GM18498 (cell line): ENCODE data around the gene ASPM.
"Not testable (repeated sequence)": the region's sequence is repeated elsewhere in the genome, so short reads cannot be mapped to it uniquely, and the experiment has no call there.

Experiments
- ATAC-seq: cut with Tn5 transposase; IDR thresholded peaks from one replicate; pipeline ENCODE4 v1.9.1; 2021; ENCODE audit warnings: mild to moderate bottlenecking, moderate library complexity; ENCODE audit not compliant: unreplicated experiment

Gene ASPM

DNA sequence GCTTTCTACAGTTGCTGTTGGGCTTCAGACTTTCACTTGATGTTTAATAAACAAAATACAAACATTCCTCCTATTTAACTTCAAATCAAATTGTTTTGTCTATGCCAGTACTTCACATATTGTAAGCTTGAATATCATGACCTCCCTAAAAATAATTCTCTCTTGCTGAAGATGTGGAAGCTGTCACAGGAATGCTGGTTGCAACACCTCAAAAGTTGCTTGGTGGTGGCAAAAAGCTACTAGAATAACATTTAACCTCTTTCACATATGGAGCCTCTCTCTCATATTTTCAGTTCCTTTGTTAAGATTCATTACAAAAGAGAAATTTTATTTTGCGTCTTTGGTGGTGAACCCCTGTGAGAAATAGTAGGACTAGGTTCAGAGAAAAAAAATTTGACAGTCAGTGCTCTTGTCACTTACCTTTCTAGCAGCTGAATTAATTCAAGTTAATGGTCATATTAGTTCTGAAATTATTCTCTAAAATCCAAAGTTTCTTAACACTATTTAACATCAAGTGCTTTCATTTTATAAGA lies 53.9 kb downstream of the ASPM start:
- ATAC-seq = no peak

DNA sequence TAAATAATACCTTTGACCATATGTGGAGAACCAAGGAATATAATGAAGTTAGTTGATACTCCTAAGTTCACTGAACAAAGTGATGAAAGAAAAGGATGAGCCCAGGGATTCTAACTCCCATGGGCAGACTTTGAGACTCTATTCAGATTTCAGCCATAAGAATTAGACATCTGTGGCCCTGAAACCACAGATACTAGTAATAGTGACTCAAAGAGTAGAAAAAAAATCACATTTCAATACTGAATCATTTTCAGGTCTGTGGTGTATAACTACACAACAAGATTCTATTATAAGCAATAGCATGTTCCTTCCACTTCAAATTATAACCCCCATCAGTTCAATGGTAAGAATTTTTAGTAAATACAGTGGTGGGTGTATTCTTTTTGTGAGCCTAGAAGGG lies 63.0 kb downstream of the ASPM start:
- no peak for ATAC-seq

DNA sequence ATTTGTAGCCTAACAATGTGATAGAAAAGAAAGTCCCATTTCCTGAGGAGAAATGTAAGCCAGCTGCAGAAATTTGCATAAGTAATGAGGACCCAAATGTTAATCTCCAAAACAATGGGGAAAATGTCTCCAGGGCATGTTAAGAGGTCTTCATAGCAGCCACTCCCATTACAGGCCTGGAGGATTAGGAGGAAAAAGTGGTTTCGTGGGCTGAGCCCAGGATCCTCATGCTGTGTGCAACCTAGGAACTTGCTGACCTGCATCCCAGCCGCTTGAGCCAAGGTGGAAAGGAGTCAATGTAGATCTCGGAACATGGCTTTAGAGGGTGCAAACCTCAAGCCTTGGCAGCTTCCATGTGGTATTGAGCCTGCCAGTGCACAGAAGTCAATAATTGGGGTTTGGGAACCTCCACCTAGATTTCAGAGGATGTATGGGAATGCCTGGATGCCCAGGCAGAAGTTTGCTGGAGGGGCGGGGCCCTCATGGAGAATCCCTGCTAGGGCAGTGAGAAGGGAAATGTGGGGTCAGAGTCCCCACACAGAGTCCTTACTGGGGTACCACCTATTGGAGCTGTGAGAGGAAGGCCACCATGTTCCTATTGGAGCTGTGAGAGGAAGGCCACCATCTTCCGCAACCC lies 65.2 kb downstream of the ASPM start:
- no peak for ATAC-seq

DNA sequence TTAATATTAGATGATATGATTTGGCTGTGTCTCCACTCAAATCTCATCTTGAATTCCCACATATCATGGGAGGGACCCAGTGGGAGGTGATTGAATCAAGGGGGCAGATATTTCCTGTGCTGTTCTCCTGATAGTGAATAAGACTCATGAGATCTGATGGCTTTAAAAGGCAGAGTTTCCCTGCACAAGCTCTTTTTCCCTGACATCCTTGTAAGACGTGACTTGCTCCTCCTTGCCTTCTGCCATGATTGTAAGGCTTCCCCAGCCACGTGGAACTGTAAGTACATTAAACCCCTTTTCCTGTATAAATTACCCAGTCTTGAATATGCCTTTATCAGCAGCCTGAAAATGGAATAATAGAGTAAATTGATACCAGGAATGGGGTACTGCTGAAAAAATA lies 66.1 kb downstream of the ASPM start:
- ATAC-seq = no peak

GRCh38 chr1:197076585-197076984 lies 69.9 kb downstream of the ASPM start:
- no peak for ATAC-seq

- ATAC-seq = no peak
These were observed 72.5 kb downstream of the ASPM start for GRCh38 chr1:197073978-197074377.

DNA sequence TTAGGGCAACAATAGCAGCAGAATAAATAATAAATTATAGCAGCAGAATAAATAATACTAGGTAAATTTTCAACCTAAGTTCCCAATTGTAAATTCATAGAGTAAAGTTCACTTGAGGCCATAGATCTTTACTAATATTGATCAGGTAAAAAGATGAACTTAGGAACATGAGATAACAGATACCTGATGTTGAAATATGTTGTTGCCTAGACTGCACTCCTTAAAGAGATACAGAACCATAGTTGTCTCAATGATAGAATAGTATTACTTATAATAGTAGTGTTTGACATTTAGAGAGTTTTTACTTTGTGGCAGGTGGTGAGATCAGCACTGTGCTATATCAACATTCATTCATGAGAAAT lies 79.0 kb downstream of the ASPM start:
- no peak for ATAC-seq

GRCh38 chr1:197066719-197067456 lies 79.6 kb downstream of the ASPM start, which contains the start of gene F13B:
TSS of gene F13B (minus strand) at chr1:197067260. CDS start at chr1:197067223, 37 bp downstream.
- no peak for ATAC-seq

GRCh38 chr1:197066277-197066676 lies 80.2 kb downstream of the ASPM start:
- ATAC-seq = no peak

DNA sequence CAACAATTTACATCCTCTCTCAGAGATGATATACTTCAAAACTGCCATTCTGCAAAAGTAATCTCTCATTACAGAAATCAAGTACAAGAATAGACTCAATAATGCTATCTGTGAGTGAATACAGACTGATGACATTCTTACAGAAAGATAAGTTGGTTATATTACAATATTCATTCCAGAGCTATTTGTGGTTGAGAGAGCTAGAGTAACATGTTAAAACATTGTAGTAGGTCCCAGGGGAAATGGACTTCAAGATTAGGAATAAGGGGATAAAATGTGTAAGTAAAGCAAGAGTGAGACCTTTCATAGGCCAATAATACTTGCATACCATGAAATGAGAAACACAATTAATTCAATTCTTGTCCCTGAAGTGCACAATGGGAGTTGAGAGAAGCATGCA lies 80.9 kb downstream of the ASPM start:
- ATAC-seq = no peak

GRCh38 chr1:197063212-197063611 lies 83.3 kb downstream of the ASPM start:
- peak; percentile 36 for ATAC-seq

GRCh38 chr1:197062692-197063091 lies 83.8 kb downstream of the ASPM start:
- peak; percentile 98 for ATAC-seq

DNA sequence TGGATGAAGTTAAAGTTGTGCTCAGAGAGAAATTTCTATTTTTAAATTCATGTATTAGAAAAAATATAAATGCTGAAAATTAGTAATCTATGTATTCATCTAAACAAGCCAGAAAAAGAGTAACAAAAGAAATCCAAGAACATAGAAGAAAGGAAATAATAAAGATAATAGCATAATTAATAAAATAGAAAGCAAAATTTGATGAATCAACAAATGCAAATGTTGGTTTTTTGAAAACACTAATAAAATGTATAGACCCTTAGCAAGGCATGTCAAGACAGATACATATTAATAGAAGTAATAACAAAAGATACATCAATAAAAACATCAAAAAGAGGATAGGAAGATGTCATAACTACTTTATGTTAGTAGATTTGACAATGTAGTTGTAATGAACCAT lies 97.4 kb downstream of the ASPM start:
- no peak for ATAC-seq

DNA sequence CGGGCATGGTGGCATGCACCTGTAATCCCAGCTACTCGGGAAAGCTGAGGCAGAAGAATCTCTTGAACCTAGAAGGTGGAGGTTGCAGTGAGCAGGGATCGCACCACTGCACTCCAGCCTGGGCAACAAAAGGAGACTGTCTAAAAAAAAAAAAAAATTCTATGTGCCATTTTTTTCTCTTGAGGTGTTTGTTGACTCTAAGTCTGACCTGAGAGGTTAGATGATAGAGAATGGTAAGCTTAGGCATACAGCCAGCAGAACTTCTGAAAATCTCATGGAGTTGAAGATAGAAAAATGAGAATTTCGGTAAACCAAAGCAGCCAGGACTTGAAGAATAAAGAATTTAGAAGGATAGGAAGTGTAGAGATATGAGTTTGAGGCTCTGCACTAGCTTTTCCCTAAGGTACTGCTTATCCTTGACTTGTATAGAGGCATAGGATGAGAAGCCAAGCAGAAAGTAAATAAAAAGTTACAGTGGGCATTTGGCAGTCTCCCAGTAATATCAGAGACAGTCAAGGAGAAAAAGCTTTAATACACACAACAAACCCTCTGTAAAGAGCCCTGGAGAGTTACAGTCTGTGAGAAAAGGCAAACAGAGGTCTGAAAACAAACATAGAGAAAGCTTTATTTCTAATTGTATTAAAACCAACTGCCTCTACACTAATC lies 103.7 kb downstream of the ASPM start:
- ATAC-seq = no peak

DNA sequence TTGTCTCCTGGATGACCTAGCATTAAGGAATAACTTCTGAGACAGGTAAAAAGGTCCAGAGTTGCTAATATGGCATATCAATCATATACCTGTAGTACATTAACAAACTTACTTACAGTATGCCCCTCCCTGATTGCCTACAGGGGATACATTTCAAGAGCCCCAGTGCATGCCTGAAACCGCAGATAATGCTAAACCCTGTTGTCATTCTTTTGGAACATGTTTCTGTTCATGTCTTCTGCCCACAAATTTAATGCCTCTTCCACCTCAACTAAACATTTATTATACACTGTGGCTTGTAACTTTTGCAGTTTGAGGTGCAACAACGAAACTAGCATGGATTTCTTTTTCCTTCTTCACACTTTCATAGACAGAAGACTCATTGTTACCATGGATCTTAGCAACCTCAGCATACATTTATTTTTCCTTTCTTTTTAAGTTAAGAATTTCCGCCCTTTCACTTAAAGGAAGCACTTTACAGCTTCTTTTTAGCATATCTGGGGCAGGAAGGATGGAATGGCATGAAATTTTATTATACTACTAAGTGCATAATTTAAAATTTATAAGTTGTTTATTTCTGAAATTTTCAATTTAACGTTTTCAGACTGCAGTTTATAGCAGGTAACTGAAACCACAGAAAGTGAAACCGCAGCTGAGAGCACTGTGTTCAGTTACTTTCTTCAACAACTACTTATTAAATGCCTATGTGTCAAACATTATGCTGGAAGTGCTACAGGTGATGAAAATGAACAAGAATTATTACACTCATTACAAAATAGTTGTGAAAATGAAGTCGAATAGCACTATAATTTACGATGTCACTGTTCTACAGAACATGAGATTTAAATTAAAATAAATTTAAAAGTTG lies 104.7 kb downstream of the ASPM start:
- ATAC-seq = peak; percentile 94

- ATAC-seq = no peak
These were observed 109.6 kb downstream of the ASPM start for GRCh38 chr1:197036861-197037260.

GRCh38 chr1:197034631-197035339 lies 111.7 kb downstream of the ASPM start:
- not testable (repeated sequence) for ATAC-seq
